HuH-7.5 (cell line): ENCODE data around the gene MAP7D1.
A peak's percentile ranks its signal among the peaks of the same experiment; 100 is the strongest.
"Not testable (repeated sequence)": the region's sequence is repeated elsewhere in the genome, so short reads cannot be mapped to it uniquely, and the experiment has no call there.

Source experiments
- DNase-seq: peaks from one replicate; pipeline ENCODE4 v3.0.0; 2011; ENCODE audit warnings: low spot score

Gene MAP7D1

GRCh38 chr1:36151845-36152203 is 4.1 kb upstream of the MAP7D1 start:
- DNase-seq = no peak

- no peak for DNase-seq
These were observed 2.5 kb upstream of the MAP7D1 start for GRCh38 chr1:36153476-36153875.

GRCh38 chr1:36154335-36154734 is 1.6 kb upstream of the MAP7D1 start:
- DNase-seq = no peak

GRCh38 chr1:36154765-36155407 is 1.1 kb upstream of the MAP7D1 start:
- DNase-seq = no peak

GRCh38 chr1:36156329-36157114 is 562 bp downstream of the MAP7D1 start:
- peak; percentile 71 for DNase-seq

GRCh38 chr1:36157115-36157903 is 1.3 kb downstream of the MAP7D1 start:
- DNase-seq = no peak

- no peak for DNase-seq
These were observed 2.2 kb downstream of the MAP7D1 start for GRCh38 chr1:36157973-36158826.

- not testable (repeated sequence) for DNase-seq
These were observed 2.9 kb downstream of the MAP7D1 start for GRCh38 chr1:36158827-36159252.

GRCh38 chr1:36159614-36160387 is 3.8 kb downstream of the MAP7D1 start:
- no peak for DNase-seq

GRCh38 chr1:36160388-36160948 is 4.5 kb downstream of the MAP7D1 start:
- DNase-seq = no peak

GRCh38 chr1:36160949-36161485 is 5.1 kb downstream of the MAP7D1 start:
- no peak for DNase-seq

GRCh38 chr1:36161641-36162531 is 5.9 kb downstream of the MAP7D1 start:
- no peak for DNase-seq

- DNase-seq = no peak
These were observed 6.8 kb downstream of the MAP7D1 start for GRCh38 chr1:36162680-36163239.

GRCh38 chr1:36163426-36163825 is 7.5 kb downstream of the MAP7D1 start:
- no peak for DNase-seq

GRCh38 chr1:36164361-36164760 is 8.4 kb downstream of the MAP7D1 start:
- DNase-seq = no peak

- no peak for DNase-seq
These were observed 9.2 kb downstream of the MAP7D1 start for GRCh38 chr1:36165145-36165544.

GRCh38 chr1:36166136-36166535 is 10.2 kb downstream of the MAP7D1 start:
- no peak for DNase-seq

- DNase-seq = no peak
These were observed 11.3 kb downstream of the MAP7D1 start for GRCh38 chr1:36166938-36167905.
